ENCODE data around the gene MANF. TPM values are rescaled to one million over a fixed set of nuclear protein-coding genes. Genes with fewer than 3 reads are reported as not detected.
A peak's percentile ranks its signal among the peaks of the same experiment; 100 is the strongest.

MANF gene
- total RNA-seq, 1 experiment from 2014 or later: 106 TPM

DNA sequence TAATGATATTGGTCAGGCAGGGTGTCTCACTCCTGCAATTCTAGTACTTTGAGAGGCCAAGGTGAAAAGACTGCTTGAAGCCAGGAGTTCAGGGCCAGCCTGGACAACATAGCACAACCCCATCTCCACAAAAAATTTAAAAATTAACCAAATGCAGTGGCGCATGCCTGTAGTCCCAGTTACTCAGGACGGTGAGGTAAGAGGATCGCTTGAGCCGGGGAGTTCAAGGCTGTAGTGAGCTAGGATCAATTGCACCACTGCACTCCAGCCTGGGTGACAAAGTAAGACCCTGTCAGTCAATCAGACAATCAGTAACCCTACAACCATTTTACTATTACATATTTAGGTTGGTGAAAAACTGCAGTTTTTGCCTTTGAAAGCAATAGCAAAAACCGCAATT is 49.0 kb downstream of the MANF start:
- Histone ChIP-seq H3K9me3 (ENCODE audit: low read depth, low read length, poor library complexity, severe bottlenecking) (no peaks in the 10 kb centered on the region), H3K4me3 (ENCODE audit: low read depth, low read length, poor library complexity, severe bottlenecking) (no peak overlapping the region), H3K27me3 (replicated peaks; ENCODE audit: insufficient read depth, low read depth, low read length, poor library complexity) (no peaks in the 10 kb centered on the region), H3K4me1 (ENCODE audit: insufficient read depth, low read length, poor library complexity, severe bottlenecking) (no peaks in the 10 kb centered on the region), H3K36me3 (ENCODE audit: insufficient read depth, low read length, poor library complexity, severe bottlenecking) (peaks cover 4% of the 10 kb centered on the region), H3K27ac (ENCODE audit: low read depth, low read length, poor library complexity, severe bottlenecking) (no peak overlapping the region)
- intact Hi-C loops (cut with micrococcal nuclease; ENCODE audit: unreplicated experiment): no loop called here
- no peak for TF ChIP-seq EZH2 (IDR thresholded peaks at IDR 0.05; ENCODE audit: borderline replicate concordance, low read depth, low read length, poor library complexity, severe bottlenecking)
- no peak for TF ChIP-seq CTCF (conservative IDR thresholded peaks at IDR 0.05; ENCODE audit: low read depth, low read length)
- CTCF ChIA-PET: no interaction called here
- no TSS peak for BruUV-seq (replicated peaks)
- no peak for DNase-seq (ENCODE audit: low spot score)
- POLR2A ChIA-PET (ENCODE audit: low non-redundant PET): no interaction called here

DNA sequence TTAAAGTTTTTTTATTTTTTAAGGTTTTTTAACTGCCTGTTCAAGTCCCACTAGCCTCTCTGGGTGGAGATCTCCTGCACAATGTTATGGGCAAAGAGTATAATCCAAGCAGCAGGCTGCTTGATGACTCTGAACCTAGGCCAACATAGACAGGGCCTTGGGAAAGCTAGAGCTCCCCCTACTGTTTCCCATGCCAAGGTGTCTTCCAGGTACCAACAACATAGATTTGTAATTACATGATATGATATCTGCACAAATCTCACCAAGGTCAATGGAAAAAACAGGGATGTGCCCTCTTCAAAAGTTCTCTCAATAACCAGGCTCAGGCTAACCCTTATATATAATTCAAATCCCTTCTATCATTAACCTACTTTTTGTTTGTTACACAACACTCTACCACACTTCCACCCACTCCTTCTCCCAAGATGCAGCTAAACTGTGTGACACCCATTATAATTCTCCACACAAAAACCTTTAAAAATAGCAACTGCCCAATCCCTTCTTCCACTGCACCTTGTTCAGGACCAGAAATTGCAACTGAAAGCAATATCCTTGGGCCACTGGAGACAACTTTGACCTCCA is 49.7 kb downstream of the MANF start:
- intact Hi-C loops (cut with micrococcal nuclease; ENCODE audit: unreplicated experiment): no loop called here
- Histone ChIP-seq H3K27me3 (replicated peaks; ENCODE audit: insufficient read depth, low read depth, low read length, poor library complexity) (no peaks in the 10 kb centered on the region), H3K27ac (ENCODE audit: low read depth, low read length, poor library complexity, severe bottlenecking) (no peak overlapping the region), H3K4me1 (ENCODE audit: insufficient read depth, low read length, poor library complexity, severe bottlenecking) (no peaks in the 10 kb centered on the region), H3K4me3 (ENCODE audit: low read depth, low read length, poor library complexity, severe bottlenecking) (no peak overlapping the region), H3K36me3 (ENCODE audit: insufficient read depth, low read length, poor library complexity, severe bottlenecking) (peaks cover 4% of the 10 kb centered on the region), H3K9me3 (ENCODE audit: low read depth, low read length, poor library complexity, severe bottlenecking) (no peaks in the 10 kb centered on the region)
- ChIA-PET CTCF (no interaction called here), POLR2A (ENCODE audit: low non-redundant PET) (no interaction called here)
- TF ChIP-seq EZH2 (IDR thresholded peaks at IDR 0.05; ENCODE audit: borderline replicate concordance, low read depth, low read length, poor library complexity, severe bottlenecking) (no peak), CTCF (conservative IDR thresholded peaks at IDR 0.05; ENCODE audit: low read depth, low read length) (peak; percentile 65)
- BruUV-seq (replicated peaks): no TSS peak
- DNase-seq (ENCODE audit: low spot score): peak; percentile 43

- intact Hi-C loops (cut with micrococcal nuclease; ENCODE audit: unreplicated experiment): no loop called here
- H3K9me3 ChIP-seq (ENCODE audit: low read depth, low read length, poor library complexity, severe bottlenecking): no peaks in the 10 kb centered on the region
- H3K27me3 ChIP-seq (replicated peaks; ENCODE audit: insufficient read depth, low read depth, low read length, poor library complexity): no peaks in the 10 kb centered on the region
- no peak overlapping the region for H3K27ac ChIP-seq (ENCODE audit: low read depth, low read length, poor library complexity, severe bottlenecking)
- TF ChIP-seq CTCF (conservative IDR thresholded peaks at IDR 0.05; ENCODE audit: low read depth, low read length): no peak
- no peak for TF ChIP-seq EZH2 (IDR thresholded peaks at IDR 0.05; ENCODE audit: borderline replicate concordance, low read depth, low read length, poor library complexity, severe bottlenecking)
- H3K4me3 ChIP-seq (ENCODE audit: low read depth, low read length, poor library complexity, severe bottlenecking): no peak overlapping the region
- no peaks in the 10 kb centered on the region for H3K4me1 ChIP-seq (ENCODE audit: insufficient read depth, low read length, poor library complexity, severe bottlenecking)
- no TSS peak for BruUV-seq (replicated peaks)
- no peak for DNase-seq (ENCODE audit: low spot score)
- POLR2A ChIA-PET (ENCODE audit: low non-redundant PET): no interaction called here
- H3K36me3 ChIP-seq (ENCODE audit: insufficient read depth, low read length, poor library complexity, severe bottlenecking): peaks cover 9% of the 10 kb centered on the region
- CTCF ChIA-PET: no interaction called here
Observed at GRCh38 chr3:51436998-51437639, 52.0 kb downstream of the MANF start.

Other genes starting within 250 kb of the MANF start
- gene RBM15B, start 6.0 kb downstream of the MANF start, total RNA-seq (2021): 26.8 and 27.0 TPM in 2 replicates
- 18.2 and 18.3 TPM in 2 replicates for gene DCAF1, start 114.7 kb downstream of the MANF start, total RNA-seq (2021)
- 22.0 TPM in 2 replicates for gene RAD54L2, start 153.4 kb downstream of the MANF start, total RNA-seq (2021)

Measured in A673 (cell line).